AG09319 (cell line): ENCODE results near the gene PARD6A.

Experiments
- DNase-seq: peaks from one replicate; pipeline ENCODE4 v3.0.0-alpha.2; 2010; ENCODE audit warnings: low read depth; ENCODE audit errors: extremely low read depth
- TF ChIP-seq, protein P1 (sequence below): IDR thresholded peaks from 2 replicates; pipeline ENCODE4 v1.5.1; 2011; ENCODE audit warnings: low read depth, mild to moderate bottlenecking, inconsistent platforms, low read length, moderate library complexity

The PARD6A gene

DNA sequence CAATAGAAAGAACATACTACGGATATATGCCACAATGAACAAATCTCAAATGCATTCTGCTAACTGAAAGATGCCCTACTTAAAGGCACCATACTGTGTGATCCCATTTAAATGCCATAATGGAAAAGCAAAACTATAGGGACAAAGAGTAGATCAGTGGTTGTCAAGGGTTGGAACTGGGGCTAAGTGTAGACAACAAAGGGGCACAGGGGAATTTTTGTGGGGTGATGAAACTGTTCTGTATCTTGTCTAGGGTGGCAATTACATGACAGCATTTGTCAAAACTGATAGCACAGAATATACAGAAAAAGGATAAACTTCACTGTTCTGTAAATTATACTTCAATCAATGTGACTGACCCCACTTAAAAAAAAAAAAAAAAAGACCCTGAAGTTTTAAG is 40.7 kb downstream of the PARD6A start:
- DNase-seq: no peak
- TF ChIP-seq, protein P1, sequence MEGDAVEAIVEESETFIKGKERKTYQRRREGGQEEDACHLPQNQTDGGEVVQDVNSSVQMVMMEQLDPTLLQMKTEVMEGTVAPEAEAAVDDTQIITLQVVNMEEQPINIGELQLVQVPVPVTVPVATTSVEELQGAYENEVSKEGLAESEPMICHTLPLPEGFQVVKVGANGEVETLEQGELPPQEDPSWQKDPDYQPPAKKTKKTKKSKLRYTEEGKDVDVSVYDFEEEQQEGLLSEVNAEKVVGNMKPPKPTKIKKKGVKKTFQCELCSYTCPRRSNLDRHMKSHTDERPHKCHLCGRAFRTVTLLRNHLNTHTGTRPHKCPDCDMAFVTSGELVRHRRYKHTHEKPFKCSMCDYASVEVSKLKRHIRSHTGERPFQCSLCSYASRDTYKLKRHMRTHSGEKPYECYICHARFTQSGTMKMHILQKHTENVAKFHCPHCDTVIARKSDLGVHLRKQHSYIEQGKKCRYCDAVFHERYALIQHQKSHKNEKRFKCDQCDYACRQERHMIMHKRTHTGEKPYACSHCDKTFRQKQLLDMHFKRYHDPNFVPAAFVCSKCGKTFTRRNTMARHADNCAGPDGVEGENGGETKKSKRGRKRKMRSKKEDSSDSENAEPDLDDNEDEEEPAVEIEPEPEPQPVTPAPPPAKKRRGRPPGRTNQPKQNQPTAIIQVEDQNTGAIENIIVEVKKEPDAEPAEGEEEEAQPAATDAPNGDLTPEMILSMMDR: no peak

DNA sequence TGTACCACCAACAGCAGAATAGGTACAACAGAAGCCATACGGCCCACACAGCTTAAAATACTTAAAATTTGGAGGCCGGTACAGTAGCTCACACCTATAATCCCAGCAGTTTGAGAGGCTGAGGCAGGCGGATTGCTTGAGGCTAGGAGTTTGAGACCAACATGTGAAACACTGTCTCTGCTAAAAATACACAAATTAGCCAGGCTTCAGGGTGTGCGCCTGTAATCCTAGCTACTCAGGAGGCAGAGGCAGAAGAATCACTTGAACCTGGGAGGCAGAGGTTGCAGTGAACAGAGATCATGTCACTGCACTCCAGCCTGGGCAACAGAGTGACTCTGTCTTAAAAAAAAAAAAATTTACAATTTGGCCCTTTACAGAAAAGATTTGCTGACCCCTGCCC is 41.4 kb downstream of the PARD6A start:
- DNase-seq: no peak
- TF ChIP-seq, protein P1: no peak

DNA sequence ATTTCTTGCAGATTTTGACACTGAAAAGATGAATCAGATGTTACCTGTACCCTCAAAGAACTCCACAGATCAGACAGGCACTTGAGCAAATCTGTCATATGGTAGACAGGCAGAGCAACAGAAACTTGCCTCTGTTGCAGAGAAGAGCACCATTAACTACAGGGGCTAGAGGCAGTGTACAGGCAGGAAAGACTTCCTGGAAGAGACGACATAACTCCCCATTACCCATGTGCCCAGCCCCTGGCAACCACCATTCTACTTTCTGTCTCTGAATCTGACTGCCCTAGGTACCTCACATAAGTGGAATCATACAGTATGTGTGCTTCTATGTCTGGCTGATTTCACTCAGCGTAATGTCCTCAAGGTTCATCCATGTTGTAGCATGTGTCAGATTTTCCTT is 42.9 kb downstream of the PARD6A start:
- TF ChIP-seq, protein P1: no peak

DNA sequence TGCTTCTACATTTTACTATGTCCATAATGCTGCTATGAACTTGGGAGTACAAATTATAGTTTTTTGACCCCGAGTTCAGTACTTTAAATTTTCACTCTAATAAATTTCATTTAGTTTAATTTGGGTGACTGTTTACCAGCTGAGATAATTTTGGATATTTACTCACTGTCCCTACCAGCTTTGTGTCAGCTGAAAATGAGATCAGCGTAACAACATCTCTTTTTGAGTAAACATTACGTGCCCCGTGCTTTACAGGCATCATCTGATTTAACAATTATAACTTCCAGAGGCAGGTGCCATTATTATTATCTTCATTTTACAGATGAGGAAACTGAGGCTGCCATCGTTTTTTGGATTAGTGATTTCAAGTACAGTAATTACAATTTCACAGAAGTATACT is 43.4 kb downstream of the PARD6A start:
- no peak for DNase-seq
- TF ChIP-seq, protein P1: no peak

More for the DNA sequence above, 42.9 kb downstream of the PARD6A start:
- DNase-seq: no peak

DNA sequence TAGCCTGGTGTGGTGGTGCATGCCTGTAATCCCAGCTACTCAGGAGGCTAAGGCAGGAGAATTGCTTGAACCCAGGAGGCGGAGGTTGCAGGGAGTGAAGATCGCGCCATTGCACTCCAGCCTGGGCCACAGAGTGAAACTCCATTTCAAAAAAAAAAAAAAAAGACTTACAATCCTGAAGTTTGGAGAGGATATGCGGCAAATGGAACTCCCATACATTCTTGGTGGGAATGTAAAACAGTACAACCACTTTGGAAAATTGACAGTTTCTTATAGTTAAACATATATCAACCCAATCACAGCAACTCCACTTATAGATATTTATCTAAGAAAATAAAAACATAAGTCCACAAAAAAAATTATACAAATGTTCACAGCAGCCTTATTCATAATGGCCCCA is 46.5 kb downstream of the PARD6A start:
- TF ChIP-seq, protein P1: no peak
- DNase-seq: no peak

DNA sequence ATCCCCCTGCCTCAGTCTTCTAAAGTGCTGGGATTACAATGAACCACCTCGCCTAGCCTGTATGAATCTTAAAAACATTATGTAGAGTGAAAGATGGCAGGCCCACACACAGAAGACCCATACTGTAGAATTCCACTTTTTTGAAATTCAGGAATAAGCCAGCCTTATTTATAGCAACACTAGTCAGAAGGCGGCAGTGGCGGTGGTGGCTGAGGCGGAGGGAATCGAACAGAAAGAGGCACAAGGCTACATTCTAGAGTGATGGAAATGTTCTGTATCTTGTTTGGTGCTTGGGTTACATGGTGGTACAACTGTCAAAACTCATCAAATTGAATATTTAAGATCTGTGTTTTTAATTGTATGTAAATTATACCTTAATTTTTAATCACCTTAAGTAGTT is 47.0 kb downstream of the PARD6A start:
- DNase-seq: no peak

DNA sequence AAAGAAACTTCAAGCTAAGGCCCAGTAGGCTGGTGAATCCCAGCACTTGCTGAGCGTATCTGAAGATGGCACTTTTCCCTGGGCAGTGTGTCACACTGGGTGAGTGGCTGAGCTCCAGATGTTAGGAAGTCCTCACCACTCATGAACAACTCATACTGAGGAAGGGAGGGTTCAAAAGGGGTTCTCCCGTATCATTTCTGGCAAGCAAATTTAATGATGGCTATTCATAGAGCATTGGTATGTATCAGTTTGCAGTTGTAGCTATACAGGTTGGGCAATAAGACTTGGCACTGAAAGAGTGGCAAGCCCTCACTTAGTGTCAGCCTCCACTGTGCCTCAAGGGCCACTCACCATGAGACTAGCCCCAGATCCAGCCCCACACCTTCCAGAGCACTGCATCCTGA is 47.6 kb downstream of the PARD6A start:
- TF ChIP-seq, protein P1: no peak
- no peak for DNase-seq

More for the DNA sequence above, 47.0 kb downstream of the PARD6A start:
- TF ChIP-seq, protein P1: no peak
